ENCODE data around the gene ATP23. TPM values are rescaled to one million over a fixed set of nuclear protein-coding genes. Genes with fewer than 3 reads are reported as not detected.
A peak's percentile ranks its signal among the peaks of the same experiment; 100 is the strongest.

Gene ATP23
- total and polyA plus RNA-seq, 10 of the 15 experiments (the other 5 are each of a cell fraction or from before 2014, with no cell fraction given) = 1.6 to 28.1 (median 15.1) TPM

DNA sequence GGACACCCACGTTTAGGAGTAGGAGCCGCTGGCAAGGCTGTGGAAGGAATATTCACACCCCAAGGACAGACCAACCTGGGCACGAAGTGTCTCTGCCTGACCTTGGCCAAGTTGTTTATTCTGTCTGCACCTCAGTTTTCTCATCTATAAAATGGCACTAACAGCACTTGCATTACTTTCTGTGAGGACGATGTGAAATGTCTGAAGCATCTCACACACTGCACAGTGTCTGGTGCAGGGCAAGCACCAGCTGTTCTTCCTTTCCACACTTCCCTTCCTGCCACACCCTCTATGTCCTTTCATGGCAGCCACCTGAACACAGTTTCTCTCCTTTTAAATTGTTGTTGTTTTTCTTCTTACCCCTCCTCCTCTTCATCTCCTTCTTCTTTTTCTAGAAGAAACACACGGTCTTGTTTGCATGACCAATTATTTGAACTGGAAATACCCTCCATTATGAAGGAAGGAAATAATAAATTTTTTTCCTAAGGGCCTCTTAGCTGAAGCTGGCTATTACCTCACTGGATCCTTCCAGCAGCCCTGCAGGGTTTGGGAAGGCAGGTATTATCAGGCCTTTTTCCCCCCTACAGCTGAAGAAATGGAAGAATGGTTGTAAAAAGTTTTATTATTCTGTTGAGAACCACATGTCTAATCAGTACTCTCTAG, 42.9 kb upstream of the ATP23 start:
- 0 out of 2 replicates have a peak overlapping the region, but pooled peaks have one; percentile 32 for H3K9ac ChIP-seq (ENCODE audit: control insufficient read depth, insufficient read depth, low read length)
- RAD21 ChIA-PET (ENCODE audit: unreplicated experiment) = interaction anchor here (0.8 to 15.2 kb wide), 13 partner anchors 10 to 157 kb away, joined by 3 to 273 read pairs (median 5); partner anchors contain the start of genes ATP23, CTDSP2 and TSFM
- SMC1A ChIA-PET (ENCODE audit: uncharacterized antibody, unreplicated experiment) = interaction anchor here (0.8 to 17.5 kb wide), 13 partner anchors 12 to 142 kb away, joined by 3 to 416 read pairs (median 4); partner anchors contain the start of gene CTDSP2
- H3K27ac ChIP-seq (ENCODE audit: control insufficient read depth, insufficient read depth) = peak overlapping the region; percentile 87
- H2AFZ ChIP-seq (ENCODE audit: control insufficient read depth, low read depth, low read length) = no peak overlapping the region; the same call in 1 of the 2 replicates
- POLR2A ChIA-PET = interaction anchor here (0.8 to 11.1 kb wide), 7 partner anchors 39 to 126 kb away, joined by 3 to 112 read pairs (median 4); partner anchors contain the start of genes CTDSP2, EEF1AKMT3, METTL1 and TSFM
- peak overlapping the region; percentile 36 for H3K4me3 ChIP-seq
- H3K4me2 ChIP-seq (ENCODE audit: control insufficient read depth, insufficient read depth) = peak overlapping the region; percentile 81
- intact Hi-C loops (cut with micrococcal nuclease; ENCODE audit: unreplicated experiment) (loop anchor here (2.0 kb wide), 2 partner anchors 54 to 142 kb away; no protein-coding TSS in a partner anchor), in situ Hi-C loops (cut with MboI) (no loop called here)
- BruUV-seq (replicated peaks) = no TSS peak
- no peaks in the 10 kb centered on the region for H3K36me3 ChIP-seq (ENCODE audit: control insufficient read depth in 2 of 2, insufficient read depth in 2 of 2, low read length in 1 of 2)
- H3K4me1 ChIP-seq (ENCODE audit: control insufficient read depth, insufficient read depth, low read length) = peaks cover 61% of the 10 kb centered on the region
- H3K9me3 ChIP-seq (replicated peaks; ENCODE audit: control insufficient read depth, insufficient read depth, low read length) = no peaks in the 10 kb centered on the region
- no peaks in the 10 kb centered on the region for H4K20me1 ChIP-seq (ENCODE audit: control insufficient read depth, insufficient read depth)
- CTCF ChIA-PET = interaction anchor here (0.6 to 5.8 kb wide), 12 partner anchors 51 to 141 kb away, joined by 3 to 131 read pairs (median 6); partner anchors contain the start of genes CTDSP2, EEF1AKMT3, METTL1 and TSFM
- FAIRE-seq (peak; percentile 56), ATAC-seq (peak; percentile 46), DNase-seq (ENCODE audit: low read depth, low spot score) (peak; percentile 24)
- no peaks in the 10 kb centered on the region for H3K79me2 ChIP-seq (ENCODE audit: control insufficient read depth, insufficient read depth, low read length)
- 10% methylated on average over 5 of the region's 5 CpGs for WGBS (ENCODE audit: insufficient coverage, insufficient replicate concordance, low lambda C conversion rate, missing lambda C conversion rate)
- H3K27me3 ChIP-seq (replicated peaks in 1 of 2; ENCODE audit: control insufficient read depth in 2 of 2, insufficient read depth in 2 of 2, low read length in 1 of 2) = no peaks in the 10 kb centered on the region
- TF ChIP-seq FOS (IDR thresholded peaks at IDR 0.05; ENCODE audit: borderline replicate concordance, extremely low read depth, insufficient read length) (no peak), SREBF1 (IDR thresholded peaks at IDR 0.05; ENCODE audit: low read length) (no peak), CREB1 (IDR thresholded peaks at IDR 0.05; ENCODE audit: low read depth) (no peak; the same call in 1 of the 2 replicates), ZZZ3 (IDR thresholded peaks at IDR 0.05; ENCODE audit: control insufficient read depth, insufficient read length, low read depth) (no peak), NR2C2 (IDR thresholded peaks at IDR 0.05; ENCODE audit: borderline replicate concordance, control insufficient read depth, insufficient read length, low read depth) (no peak), SMAD1 (IDR thresholded peaks at IDR 0.05; ENCODE audit: low read depth, partially characterized antibody) (no peak), EP300 (IDR thresholded peaks at IDR 0.05; ENCODE audit: borderline replicate concordance in 1 of 2, control insufficient read depth in 1 of 2, low read depth in 2 of 2, low read length in 2 of 2) (0 out of 4 replicates have a peak, but pooled peaks of 1 of the 2 experiments have one; percentile 4), HDGF (IDR thresholded peaks at IDR 0.05) (no peak), SPI1 (IDR thresholded peaks at IDR 0.05; ENCODE audit: borderline replicate concordance, insufficient read depth, low read depth, low read length) (no peak; the same call in 1 of the 2 replicates), MTA3 (IDR thresholded peaks at IDR 0.05; ENCODE audit: borderline replicate concordance, low read length) (no peak), STAT3 (IDR thresholded peaks at IDR 0.05; ENCODE audit: low read depth, low read length) (no peak), FOXK2 (IDR thresholded peaks at IDR 0.05) (no peak), POLR2A (IDR thresholded peaks at IDR 0.05; ENCODE audit: low read depth, low read length) (0 out of 2 replicates have a peak, but pooled peaks have one; percentile 9), RUNX3 (IDR thresholded peaks at IDR 0.05; ENCODE audit: low read length) (no peak)
- TF ChIP-seq, protein P1, sequence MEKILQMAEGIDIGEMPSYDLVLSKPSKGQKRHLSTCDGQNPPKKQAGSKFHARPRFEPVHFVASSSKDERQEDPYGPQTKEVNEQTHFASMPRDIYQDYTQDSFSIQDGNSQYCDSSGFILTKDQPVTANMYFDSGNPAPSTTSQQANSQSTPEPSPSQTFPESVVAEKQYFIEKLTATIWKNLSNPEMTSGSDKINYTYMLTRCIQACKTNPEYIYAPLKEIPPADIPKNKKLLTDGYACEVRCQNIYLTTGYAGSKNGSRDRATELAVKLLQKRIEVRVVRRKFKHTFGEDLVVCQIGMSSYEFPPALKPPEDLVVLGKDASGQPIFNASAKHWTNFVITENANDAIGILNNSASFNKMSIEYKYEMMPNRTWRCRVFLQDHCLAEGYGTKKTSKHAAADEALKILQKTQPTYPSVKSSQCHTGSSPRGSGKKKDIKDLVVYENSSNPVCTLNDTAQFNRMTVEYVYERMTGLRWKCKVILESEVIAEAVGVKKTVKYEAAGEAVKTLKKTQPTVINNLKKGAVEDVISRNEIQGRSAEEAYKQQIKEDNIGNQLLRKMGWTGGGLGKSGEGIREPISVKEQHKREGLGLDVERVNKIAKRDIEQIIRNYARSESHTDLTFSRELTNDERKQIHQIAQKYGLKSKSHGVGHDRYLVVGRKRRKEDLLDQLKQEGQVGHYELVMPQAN (conservative IDR thresholded peaks at IDR 0.05) = no peak
- TF ChIP-seq, protein P2, sequence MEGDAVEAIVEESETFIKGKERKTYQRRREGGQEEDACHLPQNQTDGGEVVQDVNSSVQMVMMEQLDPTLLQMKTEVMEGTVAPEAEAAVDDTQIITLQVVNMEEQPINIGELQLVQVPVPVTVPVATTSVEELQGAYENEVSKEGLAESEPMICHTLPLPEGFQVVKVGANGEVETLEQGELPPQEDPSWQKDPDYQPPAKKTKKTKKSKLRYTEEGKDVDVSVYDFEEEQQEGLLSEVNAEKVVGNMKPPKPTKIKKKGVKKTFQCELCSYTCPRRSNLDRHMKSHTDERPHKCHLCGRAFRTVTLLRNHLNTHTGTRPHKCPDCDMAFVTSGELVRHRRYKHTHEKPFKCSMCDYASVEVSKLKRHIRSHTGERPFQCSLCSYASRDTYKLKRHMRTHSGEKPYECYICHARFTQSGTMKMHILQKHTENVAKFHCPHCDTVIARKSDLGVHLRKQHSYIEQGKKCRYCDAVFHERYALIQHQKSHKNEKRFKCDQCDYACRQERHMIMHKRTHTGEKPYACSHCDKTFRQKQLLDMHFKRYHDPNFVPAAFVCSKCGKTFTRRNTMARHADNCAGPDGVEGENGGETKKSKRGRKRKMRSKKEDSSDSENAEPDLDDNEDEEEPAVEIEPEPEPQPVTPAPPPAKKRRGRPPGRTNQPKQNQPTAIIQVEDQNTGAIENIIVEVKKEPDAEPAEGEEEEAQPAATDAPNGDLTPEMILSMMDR (IDR thresholded peaks at IDR 0.05 in 2 of 3, conservative IDR thresholded peaks at IDR 0.05 in 1 of 3; ENCODE audit: control insufficient read depth in 2 of 3, extremely low read depth in 1 of 3, insufficient read depth in 1 of 3, low read depth in 3 of 3, low read length in 3 of 3) = no peak
